Fibroblast of lung (primary cell): ENCODE data around the gene EEF1A2.

Experiments used
- CTCF ChIP-seq, 2 donors: IDR thresholded peaks in 1 of 2; conservative IDR thresholded peaks in 1 of 2; 1 replicate in 1 of 2; 2 replicates in 1 of 2; pipeline ENCODE4 v1.5.1; 2011 to 2012; ENCODE audit warnings: low read length in 2 of 2, control low read depth in 1 of 2, inconsistent platforms in 1 of 2, low read depth in 1 of 2, mild to moderate bottlenecking in 1 of 2
- EZH2 ChIP-seq: IDR thresholded peaks from 2 replicates; pipeline ENCODE4 v1.5.1; 2012; ENCODE audit warnings: low read length, control low read depth, mild to moderate bottlenecking; ENCODE audit errors: missing control alignments

DNA sequence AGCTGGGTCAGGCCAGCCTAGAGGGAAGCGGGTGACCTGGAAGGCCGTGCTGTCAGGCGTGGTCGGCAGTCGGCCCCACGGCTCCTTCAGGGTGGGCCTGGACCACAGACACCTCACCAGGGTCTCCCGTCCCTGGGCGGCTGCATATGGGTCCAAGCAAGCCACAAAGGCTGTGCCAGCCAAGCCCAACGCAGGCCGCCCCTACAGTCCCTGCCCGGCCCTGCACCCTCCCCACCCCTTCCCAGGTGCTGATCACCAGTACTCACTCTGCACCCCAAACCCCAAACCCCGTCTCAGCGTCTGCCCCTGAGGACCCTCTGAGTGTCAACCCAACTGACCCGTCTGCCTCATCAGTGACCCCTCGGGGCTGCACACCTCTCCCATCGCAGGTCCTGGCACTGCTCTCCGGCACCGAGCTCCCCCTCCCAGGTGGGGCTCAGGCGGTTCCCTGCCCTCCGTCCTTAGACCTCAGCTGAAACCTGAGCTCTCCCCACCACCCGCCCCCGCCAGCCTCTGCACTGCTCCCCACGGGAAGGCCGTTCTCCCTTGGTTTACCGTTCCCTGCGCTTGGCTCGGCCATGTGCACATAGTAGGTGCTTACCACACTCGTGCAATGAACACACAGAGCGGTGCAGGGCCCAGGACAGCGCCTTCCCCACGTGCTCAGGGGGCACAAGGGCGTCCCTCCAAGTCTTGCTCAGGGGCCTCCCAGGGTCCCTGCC lies 20.2 kb upstream of the EEF1A2 start:
- TF ChIP-seq CTCF (conservative IDR thresholded peaks at IDR 0.05 in 1 of 2, IDR thresholded peaks at IDR 0.05 in 1 of 2; ENCODE audit: low read depth in 1 of 2, low read length in 2 of 2) (no peak), EZH2 (no peak)
